GM18909 (cell line): ENCODE data around the gene TTC36.
"Not testable (repeated sequence)": the region's sequence is repeated elsewhere in the genome, so short reads cannot be mapped to it uniquely, and the experiment has no call there.

Source experiments
- ATAC-seq: cut with Tn5 transposase; IDR thresholded peaks from one replicate; pipeline ENCODE4 v1.9.1; 2021; ENCODE audit warnings: mild to moderate bottlenecking; ENCODE audit not compliant: unreplicated experiment, poor library complexity

TTC36 gene

DNA sequence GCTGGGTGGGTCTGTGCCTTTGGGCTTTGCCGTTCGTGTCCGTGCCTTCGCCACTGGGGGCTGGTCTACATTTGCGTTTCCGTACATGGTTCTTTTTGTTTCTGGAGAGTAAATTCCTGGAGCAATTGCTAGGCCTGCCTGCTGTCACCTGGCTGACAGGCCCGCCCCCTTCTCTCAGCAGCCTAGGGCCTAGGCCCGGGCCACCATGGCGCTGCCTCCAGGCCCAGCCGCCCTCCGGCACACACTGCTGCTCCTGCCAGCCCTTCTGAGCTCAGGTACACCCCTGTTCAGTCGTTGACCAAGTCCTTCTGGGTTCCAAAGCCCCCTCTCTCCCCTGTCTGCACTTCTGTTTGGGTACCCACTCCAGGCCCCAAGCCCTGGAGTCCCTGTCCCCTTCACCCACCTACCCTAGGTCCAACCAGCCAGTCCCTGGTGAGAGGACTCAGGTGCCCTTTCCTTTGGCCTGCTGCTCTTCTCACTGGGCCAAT is 4.4 kb downstream of the TTC36 start:
- no peak for ATAC-seq

- no peak for ATAC-seq
Measured at GRCh38 chr11:118532091-118532490, 4.8 kb downstream of the TTC36 start.

DNA sequence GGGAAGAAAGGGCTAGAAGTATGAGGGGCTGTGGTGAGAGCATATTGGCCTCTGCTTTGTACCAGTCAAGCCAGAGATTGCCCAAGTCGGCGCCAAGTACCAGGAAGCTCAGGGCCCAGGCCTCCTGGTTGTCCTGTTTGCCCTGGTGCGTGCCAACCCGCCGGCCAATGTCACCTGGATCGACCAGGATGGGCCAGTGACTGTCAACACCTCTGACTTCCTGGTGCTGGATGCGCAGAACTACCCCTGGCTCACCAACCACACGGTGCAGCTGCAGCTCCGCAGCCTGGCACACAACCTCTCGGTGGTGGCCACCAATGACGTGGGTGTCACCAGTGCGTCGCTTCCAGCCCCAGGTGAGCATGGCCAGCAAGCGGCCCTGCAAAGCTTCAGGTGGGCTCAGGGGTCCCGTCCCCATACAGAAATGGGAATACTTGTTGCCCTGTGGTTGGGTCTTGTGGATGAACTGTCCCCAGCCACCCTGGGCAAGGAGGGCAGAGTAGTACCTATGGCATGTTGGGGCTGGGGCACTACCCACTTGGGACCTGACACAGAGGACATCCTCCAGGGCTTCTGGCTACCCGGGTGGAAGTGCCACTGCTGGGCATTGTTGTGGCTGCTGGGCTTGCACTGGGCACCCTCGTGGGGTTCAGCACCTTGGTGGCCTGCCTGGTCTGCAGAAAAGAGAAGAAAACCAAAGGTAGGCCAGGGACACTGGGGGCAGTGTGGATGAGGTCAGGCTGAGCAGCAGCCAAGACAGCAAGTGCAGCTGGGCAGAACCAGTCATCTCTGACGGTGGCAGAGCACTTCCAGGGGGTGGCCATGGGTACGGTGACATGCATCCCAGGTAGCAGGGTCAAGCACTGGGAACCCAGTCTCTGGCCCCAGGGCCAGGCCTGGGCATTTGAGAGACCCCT is 5.8 kb downstream of the TTC36 start:
- ATAC-seq, result no peak

- no peak for ATAC-seq
Measured at GRCh38 chr11:118533769-118534729, 6.8 kb downstream of the TTC36 start.

GRCh38 chr11:118535261-118535660 is 8.0 kb downstream of the TTC36 start:
- no peak for ATAC-seq

- no peak for ATAC-seq
Measured at GRCh38 chr11:118536726-118537125, 9.5 kb downstream of the TTC36 start.

DNA sequence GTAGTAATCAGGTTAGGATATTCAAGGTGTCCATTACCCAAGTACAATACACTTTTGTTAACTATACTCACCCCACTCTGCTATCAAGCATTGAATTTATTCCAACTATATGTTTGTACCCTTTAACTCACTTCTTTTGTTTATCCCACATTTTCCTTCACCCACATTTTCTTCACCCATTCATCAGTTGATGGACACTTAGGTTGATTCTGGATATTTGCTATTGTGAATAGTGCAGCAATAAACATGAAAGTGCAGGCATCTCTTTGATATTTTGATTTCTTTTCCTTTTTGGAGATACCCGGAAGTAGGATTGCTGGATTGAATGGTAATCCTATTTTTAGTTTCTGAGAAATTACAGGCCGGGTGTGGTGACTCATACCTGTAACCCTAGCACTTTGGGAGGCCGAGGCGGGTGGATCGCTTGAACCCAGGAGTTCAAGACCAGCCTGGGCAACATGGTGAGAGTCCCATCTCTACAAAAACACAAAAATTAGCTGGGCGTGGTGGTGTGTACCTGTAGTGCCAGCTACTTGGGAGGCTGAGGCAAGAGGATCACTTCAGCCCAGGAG is 10.2 kb downstream of the TTC36 start:
- ATAC-seq, result no peak

GRCh38 chr11:118544010-118544646 is 16.9 kb downstream of the TTC36 start:
- no peak for ATAC-seq

- no peak for ATAC-seq
Measured at GRCh38 chr11:118544647-118545010, 17.4 kb downstream of the TTC36 start.

- ATAC-seq, result no peak
Measured at GRCh38 chr11:118545533-118545932, 18.3 kb downstream of the TTC36 start.

GRCh38 chr11:118547132-118547531 is 19.9 kb downstream of the TTC36 start:
- ATAC-seq, result no peak

DNA sequence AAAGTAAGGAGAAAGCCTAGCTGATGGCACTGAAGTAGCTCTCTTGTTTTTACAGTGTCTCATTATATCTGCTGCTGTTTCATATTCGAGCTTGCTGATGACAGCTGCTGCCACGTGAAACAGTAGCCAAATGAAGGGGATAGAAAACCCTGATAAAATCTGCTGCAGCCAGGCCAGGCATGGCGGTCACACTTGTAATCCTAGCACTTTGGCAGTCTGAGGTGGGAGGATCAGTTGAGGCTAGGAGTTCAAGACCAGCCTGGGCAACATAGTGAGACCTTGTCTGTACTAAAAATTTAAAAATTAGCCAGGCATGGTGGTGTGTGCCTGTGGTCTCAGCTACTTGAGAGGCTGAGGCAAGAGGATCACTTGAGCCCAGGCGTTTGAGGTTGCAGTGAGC is 25.1 kb downstream of the TTC36 start:
- no peak for ATAC-seq

DNA sequence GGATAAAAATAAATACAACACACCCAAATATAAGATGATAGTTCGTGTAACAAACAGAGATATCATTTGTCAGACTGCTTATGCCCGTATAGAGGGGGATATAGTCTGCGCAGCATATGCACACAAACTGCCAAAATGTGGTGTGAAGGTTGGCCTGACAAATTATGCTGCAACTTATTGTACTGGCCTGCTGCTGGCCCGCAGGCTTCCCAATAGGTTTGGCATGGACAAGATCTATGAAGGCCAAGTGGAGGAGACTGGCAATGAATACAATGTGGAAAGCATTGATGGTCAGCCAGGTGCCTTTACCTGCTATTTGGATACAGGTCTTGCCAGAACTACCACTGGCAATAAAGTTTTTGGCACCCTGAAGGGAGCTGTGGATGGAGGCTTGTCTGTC is 33.5 kb downstream of the TTC36 start:
- no peak for ATAC-seq

DNA sequence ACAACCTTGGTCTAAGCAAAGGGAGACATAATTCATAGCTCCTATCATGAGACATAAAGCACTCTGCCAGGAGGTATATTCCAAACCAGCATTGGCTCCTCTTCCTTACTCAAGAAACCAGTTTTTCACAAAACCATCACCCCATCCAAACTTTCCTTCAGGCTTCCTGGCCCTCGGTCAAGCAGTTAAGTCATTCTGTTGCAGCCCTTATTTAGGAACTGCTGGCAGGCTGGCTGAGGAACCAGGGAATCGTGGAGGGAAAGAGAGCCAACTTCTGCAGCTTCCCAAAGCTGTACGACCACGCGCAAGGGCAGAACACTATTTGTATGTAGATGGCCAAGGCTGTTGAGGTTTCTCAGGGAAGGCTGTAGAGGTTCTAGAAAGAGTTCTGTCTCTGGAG is 37.8 kb downstream of the TTC36 start:
- ATAC-seq, result no peak

DNA sequence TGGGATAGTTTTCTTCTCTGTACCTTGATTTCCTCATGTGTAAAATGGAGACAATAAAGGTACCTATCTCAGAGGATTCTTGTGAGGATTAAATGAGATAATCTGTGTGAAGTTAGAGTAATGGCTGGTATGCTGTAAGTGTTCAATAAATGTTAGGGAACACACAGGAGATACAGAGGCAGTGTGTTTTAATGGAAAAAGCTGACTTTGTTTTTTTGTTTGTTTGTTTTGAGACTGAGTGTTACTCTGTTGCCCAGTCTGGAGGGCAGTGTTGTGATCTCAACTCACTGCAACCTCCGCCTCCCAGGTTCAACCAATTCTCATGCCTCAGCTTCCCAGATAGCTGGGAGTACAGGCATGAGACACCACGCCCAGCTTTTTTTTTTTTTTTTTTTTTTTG is 42.4 kb downstream of the TTC36 start:
- no peak for ATAC-seq

- no peak for ATAC-seq
Measured at GRCh38 chr11:118570787-118571186, 43.5 kb downstream of the TTC36 start.

DNA sequence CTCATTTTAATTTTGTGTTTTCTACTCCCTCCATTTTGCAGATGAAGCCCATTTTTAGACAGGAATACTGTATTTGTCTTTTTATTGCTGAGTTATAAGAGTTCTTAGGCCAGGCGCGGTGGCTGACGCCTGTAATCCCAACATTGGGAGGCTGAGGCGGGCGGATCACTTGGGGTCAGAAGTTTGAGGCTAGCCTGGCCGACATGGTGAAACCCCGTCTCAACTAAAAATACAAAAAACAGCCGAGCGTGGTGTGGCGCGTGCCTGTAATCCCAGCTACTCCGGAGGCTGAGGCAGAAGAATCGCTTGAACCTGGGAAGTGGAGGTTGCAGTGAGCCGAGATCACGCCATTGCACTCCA is 44.4 kb downstream of the TTC36 start:
- ATAC-seq, result not testable (repeated sequence)

DNA sequence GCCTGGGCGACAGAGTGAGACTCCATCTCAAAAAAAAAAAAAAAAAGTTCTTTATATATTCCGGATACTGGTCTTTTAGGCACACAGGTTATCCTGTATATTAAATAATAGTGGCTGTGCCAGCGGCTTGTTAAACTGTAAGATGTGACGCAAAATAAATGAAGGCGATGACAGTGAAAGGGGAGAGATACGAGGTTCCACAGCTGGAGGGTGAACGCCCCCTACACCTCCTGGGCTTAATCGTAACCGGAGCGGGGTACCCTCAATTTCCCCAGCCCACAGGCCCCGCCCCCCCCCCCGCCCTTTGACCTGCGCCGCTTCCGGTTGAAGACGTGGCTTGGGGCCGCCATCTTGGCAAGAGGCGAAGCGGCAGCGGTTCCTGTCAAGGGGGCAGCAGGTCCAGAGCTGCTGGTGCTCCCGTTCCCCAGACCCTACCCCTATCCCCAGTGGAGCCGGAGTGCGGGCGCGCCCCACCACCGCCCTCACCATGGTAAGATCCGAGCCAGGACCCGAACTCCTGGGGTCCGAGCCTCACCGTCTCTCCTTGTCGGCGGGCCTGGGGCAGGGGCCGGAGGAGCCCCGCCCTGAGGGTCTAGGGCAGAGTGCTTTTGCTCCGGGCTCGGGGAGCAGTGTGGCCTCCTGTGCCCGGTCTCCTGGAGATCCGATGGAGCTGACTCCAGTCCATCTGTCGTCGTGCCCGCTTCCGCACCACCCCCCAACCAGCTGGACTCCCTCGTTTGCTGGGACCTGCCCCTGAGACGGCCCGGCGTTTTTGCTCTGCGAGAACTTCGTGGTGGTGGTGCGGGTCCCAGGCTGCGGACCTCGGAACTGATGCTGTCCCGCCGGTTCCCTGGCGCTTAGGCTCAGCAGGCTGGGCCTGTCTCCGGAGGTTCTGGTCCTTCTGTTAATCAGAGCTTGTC is 45.0 kb downstream of the TTC36 start, which contains the start of gene ARCN1:
ARCN1 (plus strand) TSS at position 349 of the 920 bp plus-strand sequence; CDS start at position 488, 139 bp downstream.
- peak; percentile 76 for ATAC-seq

DNA sequence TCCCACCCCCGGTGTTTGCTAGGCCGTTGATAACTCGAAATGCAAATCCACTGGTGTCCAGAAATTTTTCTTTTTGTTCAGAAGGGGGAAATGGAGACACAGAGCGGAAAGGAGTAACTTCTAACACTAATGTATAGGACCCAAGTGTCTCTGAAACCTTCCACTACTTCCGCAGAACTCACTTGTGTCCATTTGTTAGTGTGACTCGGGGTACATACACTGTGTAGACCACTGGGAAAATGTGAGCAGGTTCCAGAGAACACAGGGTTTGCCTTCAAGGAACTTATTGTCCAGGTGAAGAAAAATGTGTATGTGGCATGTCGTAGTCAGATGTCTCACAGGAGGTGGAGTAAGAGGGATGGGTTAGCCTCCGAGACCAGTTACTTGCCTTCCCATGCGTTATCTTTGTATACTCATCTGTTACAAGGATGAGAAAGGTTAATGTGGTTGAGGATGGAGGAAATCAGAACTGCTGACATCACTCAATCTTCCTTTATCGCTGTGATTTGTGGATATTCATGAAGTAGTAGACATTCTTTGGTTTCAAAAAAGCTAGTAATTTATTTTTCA is 45.8 kb downstream of the TTC36 start:
- ATAC-seq, result peak; percentile 7
